Type B pancreatic cell (in vitro differentiated cells): ENCODE measurements around the gene CDK8. TPM values are rescaled to one million over a fixed set of nuclear protein-coding genes. Genes with fewer than 3 reads are reported as not detected.

ENCODE experiments used
- DNase-seq: peaks from one replicate; pipeline ENCODE4 v3.0.0; 2021; ENCODE audit warnings: mixed read lengths; ENCODE audit not compliant: unreplicated experiment; ENCODE audit errors: extremely low spot score
- H3K27ac Mint-ChIP-seq: 2 replicates; pipeline ENCODE4 v1.8.0; 2021; ENCODE audit warnings: mild to moderate bottlenecking, mixed read lengths
- H3K27me3 Mint-ChIP-seq: 2 replicates; pipeline ENCODE4 v1.8.0; 2021; ENCODE audit warnings: mixed read lengths
- H3K36me3 Mint-ChIP-seq: 2 replicates; pipeline ENCODE4 v1.8.0; 2021; ENCODE audit warnings: mixed read lengths
- H3K4me1 Mint-ChIP-seq: one replicate; pipeline ENCODE4 v1.8.0; 2021; ENCODE audit warnings: mixed read lengths; ENCODE audit not compliant: unreplicated experiment
- H3K4me3 Mint-ChIP-seq: 2 replicates; pipeline ENCODE4 v1.8.0; 2021; ENCODE audit warnings: mild to moderate bottlenecking, mixed read lengths
- H3K9me3 Mint-ChIP-seq: 2 replicates; pipeline ENCODE4 v1.8.0; 2021; ENCODE audit warnings: mixed read lengths
- total RNA-seq: library from RNA; stranded (reverse); gene quantifications from 2 replicates; pipeline ENCODE4 v1.2.1, GENCODE V29; 2021; ENCODE audit warnings: low replicate concordance
- TF ChIP-seq, protein P1 (sequence below): fragments of 200-600 bp; sonication (generic); conservative IDR thresholded peaks from 2 replicates; pipeline ENCODE4 v1.5.0; 2021; ENCODE audit warnings: antibody characterized with exemption, mild to moderate bottlenecking

Gene CDK8
- total RNA-seq, 1 donor from 2014 or later: 26.3 TPM

DNA sequence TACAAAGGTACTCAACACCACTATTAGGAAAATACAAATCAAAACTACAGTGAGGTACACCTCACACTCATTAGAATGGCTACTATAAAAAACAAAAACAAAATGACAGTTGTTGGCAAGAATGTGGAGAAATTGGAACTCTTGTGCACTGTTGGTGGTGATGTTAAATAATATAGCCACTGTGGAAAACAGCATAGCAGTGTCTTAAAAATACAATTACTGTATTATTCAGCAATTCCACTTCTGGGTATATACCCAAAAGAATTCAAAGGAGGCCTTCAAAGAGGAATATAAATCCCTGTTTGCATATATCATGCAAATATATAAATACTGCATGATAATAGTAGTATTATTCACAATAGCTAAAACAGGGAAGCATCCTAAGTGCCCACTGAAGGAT, 66.8 kb downstream of the CDK8 start:
- peaks cover 6% of the 10 kb centered on the region for H3K4me1 Mint-ChIP-seq
- H3K9me3 Mint-ChIP-seq: no peaks in the 10 kb centered on the region
- DNase-seq: no peak
- TF ChIP-seq, protein P1, sequence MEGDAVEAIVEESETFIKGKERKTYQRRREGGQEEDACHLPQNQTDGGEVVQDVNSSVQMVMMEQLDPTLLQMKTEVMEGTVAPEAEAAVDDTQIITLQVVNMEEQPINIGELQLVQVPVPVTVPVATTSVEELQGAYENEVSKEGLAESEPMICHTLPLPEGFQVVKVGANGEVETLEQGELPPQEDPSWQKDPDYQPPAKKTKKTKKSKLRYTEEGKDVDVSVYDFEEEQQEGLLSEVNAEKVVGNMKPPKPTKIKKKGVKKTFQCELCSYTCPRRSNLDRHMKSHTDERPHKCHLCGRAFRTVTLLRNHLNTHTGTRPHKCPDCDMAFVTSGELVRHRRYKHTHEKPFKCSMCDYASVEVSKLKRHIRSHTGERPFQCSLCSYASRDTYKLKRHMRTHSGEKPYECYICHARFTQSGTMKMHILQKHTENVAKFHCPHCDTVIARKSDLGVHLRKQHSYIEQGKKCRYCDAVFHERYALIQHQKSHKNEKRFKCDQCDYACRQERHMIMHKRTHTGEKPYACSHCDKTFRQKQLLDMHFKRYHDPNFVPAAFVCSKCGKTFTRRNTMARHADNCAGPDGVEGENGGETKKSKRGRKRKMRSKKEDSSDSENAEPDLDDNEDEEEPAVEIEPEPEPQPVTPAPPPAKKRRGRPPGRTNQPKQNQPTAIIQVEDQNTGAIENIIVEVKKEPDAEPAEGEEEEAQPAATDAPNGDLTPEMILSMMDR: no peak
- no peak overlapping the region for H3K4me3 Mint-ChIP-seq
- no peaks in the 10 kb centered on the region for H3K27me3 Mint-ChIP-seq
- H3K27ac Mint-ChIP-seq: no peak overlapping the region
- H3K36me3 Mint-ChIP-seq: no peaks in the 10 kb centered on the region

DNA sequence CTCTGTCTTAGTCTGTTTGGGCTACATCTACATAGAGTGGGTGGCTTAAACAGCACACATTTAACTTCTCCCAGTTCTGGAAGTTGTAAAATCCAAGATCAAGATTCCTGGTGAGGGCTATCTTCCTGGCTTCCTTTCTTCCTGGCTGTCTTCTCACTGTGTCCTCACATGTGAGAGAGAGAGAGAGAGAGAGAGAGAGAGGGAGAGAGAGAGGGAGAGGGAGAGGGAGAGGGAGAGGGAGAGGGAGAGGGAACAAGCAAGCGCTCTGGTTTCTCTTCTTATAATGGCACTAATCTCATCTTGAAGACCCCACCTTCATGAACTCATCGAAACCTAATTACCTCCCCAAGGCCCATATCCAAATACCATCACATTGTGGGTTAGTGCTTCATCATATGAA, 69.2 kb downstream of the CDK8 start:
- TF ChIP-seq, protein P1: no peak

DNA sequence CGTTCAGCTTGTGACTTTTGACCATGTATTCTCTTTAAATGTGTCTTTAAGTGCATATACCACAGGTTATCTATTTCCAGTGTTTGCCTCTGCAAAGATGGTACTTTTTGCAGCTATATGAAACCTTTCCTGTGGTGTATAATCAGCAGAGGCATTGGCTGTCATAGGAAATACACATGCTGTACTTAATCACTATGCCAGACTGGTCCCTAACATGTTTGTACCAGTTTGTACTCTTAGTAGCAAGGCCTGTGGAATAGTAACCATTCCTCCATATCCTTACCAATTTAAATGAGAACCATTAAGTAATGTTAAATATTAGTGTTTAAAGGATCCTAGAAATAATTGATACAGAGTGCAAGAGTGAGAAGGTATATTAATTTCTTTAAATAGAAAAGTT, 69.8 kb downstream of the CDK8 start:
- Mint-ChIP-seq H3K4me1 (peaks cover 13% of the 10 kb centered on the region), H3K36me3 (peaks cover 3% of the 10 kb centered on the region), H3K4me3 (no peak overlapping the region), H3K9me3 (peaks cover 4% of the 10 kb centered on the region), H3K27ac (no peak overlapping the region), H3K27me3 (no peaks in the 10 kb centered on the region)
- TF ChIP-seq, protein P1: no peak
- no peak for DNase-seq

More for the DNA sequence above, 69.2 kb downstream of the CDK8 start:
- no peaks in the 10 kb centered on the region for H3K36me3 Mint-ChIP-seq
- peaks cover 4% of the 10 kb centered on the region for H3K9me3 Mint-ChIP-seq
- no peak overlapping the region for H3K4me3 Mint-ChIP-seq
- no peak overlapping the region for H3K27ac Mint-ChIP-seq
- DNase-seq: no peak
- peaks cover 13% of the 10 kb centered on the region for H3K4me1 Mint-ChIP-seq
- H3K27me3 Mint-ChIP-seq: no peaks in the 10 kb centered on the region

DNA sequence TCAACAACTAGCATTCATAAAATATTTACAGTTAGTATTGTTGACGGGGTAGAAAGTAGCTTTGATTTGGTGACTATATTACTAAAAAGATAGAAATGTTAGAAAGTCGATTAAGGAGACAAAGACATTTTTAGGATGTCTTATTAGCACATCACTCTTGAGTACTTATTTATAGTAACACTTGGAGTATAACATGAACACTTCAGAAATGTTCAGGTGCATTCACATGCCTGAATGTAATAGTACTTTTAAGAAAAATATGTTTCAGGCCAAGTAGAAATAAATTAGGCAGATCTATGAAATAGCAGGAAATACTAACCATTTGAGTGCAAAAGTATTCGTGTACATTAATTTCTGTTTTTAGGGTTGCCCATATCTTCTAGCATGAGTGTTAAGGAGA, 70.4 kb downstream of the CDK8 start:
- DNase-seq: no peak
- Mint-ChIP-seq H3K36me3 (peaks cover 4% of the 10 kb centered on the region), H3K4me1 (peaks cover 13% of the 10 kb centered on the region), H3K27ac (no peak overlapping the region), H3K9me3 (peaks cover 4% of the 10 kb centered on the region), H3K27me3 (no peaks in the 10 kb centered on the region), H3K4me3 (no peak overlapping the region)
- TF ChIP-seq, protein P1: no peak

DNA sequence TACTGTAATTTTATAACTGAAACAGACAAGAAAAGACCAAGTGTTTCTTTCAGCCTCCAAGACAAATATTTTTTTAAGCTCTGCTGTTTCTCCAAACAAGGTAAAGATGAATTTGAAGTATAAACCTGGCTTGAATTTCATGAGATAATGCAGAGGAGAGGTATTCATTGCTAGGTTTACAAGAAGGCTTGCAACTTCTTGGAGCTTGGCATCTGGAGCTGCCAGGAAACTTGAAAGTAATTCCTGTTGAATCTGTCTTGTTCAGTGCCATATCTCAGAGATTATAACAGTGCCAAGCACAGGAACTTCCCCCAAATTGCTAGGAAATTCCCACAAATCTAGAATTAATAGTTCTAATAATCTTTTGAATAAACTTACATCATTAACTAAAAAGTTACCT, 70.9 kb downstream of the CDK8 start:
- peaks cover 4% of the 10 kb centered on the region for H3K36me3 Mint-ChIP-seq
- peaks cover 4% of the 10 kb centered on the region for H3K9me3 Mint-ChIP-seq
- no peak overlapping the region for H3K27ac Mint-ChIP-seq
- peaks cover 13% of the 10 kb centered on the region for H3K4me1 Mint-ChIP-seq
- DNase-seq: no peak
- TF ChIP-seq, protein P1: no peak
- no peaks in the 10 kb centered on the region for H3K27me3 Mint-ChIP-seq
- no peak overlapping the region for H3K4me3 Mint-ChIP-seq

DNA sequence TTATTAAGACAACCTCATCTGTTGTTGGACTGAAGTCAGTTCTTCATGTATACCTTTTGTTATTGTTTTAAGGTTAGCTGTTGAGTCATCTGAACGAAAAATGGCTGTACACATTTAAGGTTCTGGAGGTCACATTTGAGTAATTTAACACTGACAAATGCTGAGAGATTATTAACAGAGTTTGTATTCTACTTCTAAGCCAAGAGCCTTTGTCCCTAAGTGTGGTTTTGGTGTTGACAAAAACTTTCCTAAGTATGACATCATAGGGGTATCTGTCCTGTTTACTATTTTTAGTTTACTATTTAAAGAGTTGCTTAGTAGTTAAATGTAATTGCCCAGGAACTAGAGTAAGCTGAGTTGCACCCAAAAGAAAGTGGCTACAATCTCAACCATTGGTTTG, 71.9 kb downstream of the CDK8 start:
- H3K27me3 Mint-ChIP-seq: no peaks in the 10 kb centered on the region
- TF ChIP-seq, protein P1: no peak
- H3K36me3 Mint-ChIP-seq: peaks cover 9% of the 10 kb centered on the region
- no peak for DNase-seq
- H3K27ac Mint-ChIP-seq: no peak overlapping the region
- H3K4me1 Mint-ChIP-seq: peaks cover 13% of the 10 kb centered on the region
- peaks cover 4% of the 10 kb centered on the region for H3K9me3 Mint-ChIP-seq
- no peak overlapping the region for H3K4me3 Mint-ChIP-seq
